22Rv1 (cell line): ENCODE results near the gene ATXN10.

Experiments used
- CTCF ChIP-seq: fragments of 450-650 bp; IDR thresholded peaks from 2 replicates; pipeline ENCODE4 v1.5.1; 2017; ENCODE audit warnings: mild to moderate bottlenecking
- ZFX ChIP-seq: fragments of 450-650 bp; IDR thresholded peaks from 2 replicates; pipeline ENCODE4 v1.6.1; 2017; ENCODE audit warnings: antibody characterized with exemption, borderline replicate concordance

GRCh38 chr22:45775569-45776312 lies 104.1 kb downstream of the ATXN10 start:
- TF ChIP-seq CTCF (no peak), ZFX (no peak)
